ENCODE data around the gene MT1HL1.

- no peak for TF ChIP-seq CTCF (conservative IDR thresholded peaks at IDR 0.05; ENCODE audit: low read depth, low read length)
- TF ChIP-seq EZH2 (IDR thresholded peaks at IDR 0.05; ENCODE audit: borderline replicate concordance, low read depth, low read length, poor library complexity, severe bottlenecking) = no peak
Observed at GRCh38 chr1:236978740-236979139, 25.5 kb downstream of the MT1HL1 start.
